ENCODE data around the gene TSPYL1.
"Not testable (repeated sequence)": the region's sequence is repeated elsewhere in the genome, so short reads cannot be mapped to it uniquely, and the experiment has no call there.

The TSPYL1 gene

DNA sequence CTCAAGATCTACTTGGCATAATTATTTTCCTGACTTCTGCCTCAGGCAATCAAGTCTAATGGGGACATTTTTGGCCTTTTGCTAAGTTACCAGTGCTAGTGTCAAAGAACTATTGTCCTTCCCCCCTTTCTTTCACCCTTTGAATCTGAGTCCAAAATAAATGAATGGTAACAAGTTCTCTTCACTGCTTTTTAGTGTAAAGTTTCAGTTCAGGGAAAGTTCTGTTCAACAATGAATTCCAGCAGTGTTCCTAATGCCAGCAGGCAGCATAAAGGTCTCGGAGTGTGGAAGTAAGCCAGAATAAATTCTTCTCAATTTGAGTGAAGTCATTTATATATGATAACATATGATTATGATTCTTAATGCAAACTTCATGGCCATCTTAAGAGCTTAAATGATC, 20.8 kb upstream of the TSPYL1 start:
- peaks cover 4% of the 10 kb centered on the region; the same call in 1 of the 2 replicates for H3K4me1 ChIP-seq
- H3K4me3 ChIP-seq = no peak overlapping the region
- no peaks in the 10 kb centered on the region for H3K27me3 ChIP-seq
- no peak overlapping the region for H3K27ac ChIP-seq
- H3K4me2 ChIP-seq = no peak overlapping the region
- H3K36me3 ChIP-seq = no peaks in the 10 kb centered on the region; the same call in 1 of the 2 replicates
- H3K9ac ChIP-seq = no peak overlapping the region
- TF ChIP-seq Cebpa-rat (IDR thresholded peaks at IDR 0.05) = no peak
- peaks cover 14% of the 10 kb centered on the region for H3K9me3 ChIP-seq
- no peaks in the 10 kb centered on the region for H4K20me1 ChIP-seq

DNA sequence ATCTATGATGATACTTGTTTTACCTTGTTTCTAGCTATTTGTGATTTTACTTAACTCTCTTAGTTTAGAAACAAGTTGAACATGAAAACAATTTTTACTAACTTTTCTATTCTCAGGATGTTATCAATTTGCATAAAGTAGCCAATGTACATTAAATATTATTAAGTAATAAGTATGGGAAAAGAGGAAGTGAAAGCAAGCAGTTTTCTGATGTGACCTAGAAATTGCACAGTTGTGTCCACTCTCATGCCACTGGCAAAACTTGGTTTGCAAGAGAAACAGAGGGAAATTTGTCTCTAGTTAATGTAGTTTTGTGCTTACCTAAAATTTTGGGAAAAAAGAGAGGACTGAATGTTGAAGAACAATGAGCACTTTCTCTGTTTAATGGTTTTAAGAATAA, 19.2 kb upstream of the TSPYL1 start:
- Histone ChIP-seq H3K27ac (no peak overlapping the region), H3K4me1 (no peaks in the 10 kb centered on the region; the same call in 1 of the 2 replicates), H3K9ac (no peak overlapping the region), H3K4me2 (no peak overlapping the region), H3K27me3 (no peaks in the 10 kb centered on the region), H4K20me1 (no peaks in the 10 kb centered on the region), H3K4me3 (no peak overlapping the region), H3K9me3 (peaks cover 14% of the 10 kb centered on the region), H3K36me3 (no peaks in the 10 kb centered on the region; the same call in 1 of the 2 replicates)
- TF ChIP-seq Cebpa-rat (IDR thresholded peaks at IDR 0.05) = no peak

DNA sequence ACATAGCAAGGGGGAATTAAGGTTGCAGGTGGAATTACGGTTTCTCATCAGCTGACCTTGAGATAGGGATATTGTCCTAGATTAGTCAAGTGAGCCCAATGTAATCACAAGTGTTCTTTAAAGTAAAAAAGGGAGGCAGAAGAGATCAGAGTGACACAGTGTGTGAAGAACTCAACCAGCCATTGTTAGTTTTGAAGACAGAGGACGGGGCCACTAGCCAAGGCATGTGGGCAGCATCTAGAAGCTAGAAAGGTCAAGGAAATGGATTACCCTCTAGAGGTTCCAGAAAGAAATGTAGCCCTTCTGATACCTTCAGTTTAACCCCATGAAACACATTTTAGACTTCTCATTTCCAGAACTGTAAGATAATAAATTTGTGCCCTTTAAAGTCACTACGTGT, 18.5 kb upstream of the TSPYL1 start:
- TF ChIP-seq Cebpa-rat (IDR thresholded peaks at IDR 0.05) = no peak
- peaks cover 14% of the 10 kb centered on the region for H3K9me3 ChIP-seq
- H4K20me1 ChIP-seq = no peaks in the 10 kb centered on the region
- no peaks in the 10 kb centered on the region; the same call in 1 of the 2 replicates for H3K4me1 ChIP-seq
- H3K27ac ChIP-seq = no peak overlapping the region
- H3K4me3 ChIP-seq = no peak overlapping the region
- no peak overlapping the region for H3K4me2 ChIP-seq
- H3K36me3 ChIP-seq = no peaks in the 10 kb centered on the region; the same call in 1 of the 2 replicates
- H3K27me3 ChIP-seq = no peaks in the 10 kb centered on the region
- H3K9ac ChIP-seq = no peak overlapping the region

DNA sequence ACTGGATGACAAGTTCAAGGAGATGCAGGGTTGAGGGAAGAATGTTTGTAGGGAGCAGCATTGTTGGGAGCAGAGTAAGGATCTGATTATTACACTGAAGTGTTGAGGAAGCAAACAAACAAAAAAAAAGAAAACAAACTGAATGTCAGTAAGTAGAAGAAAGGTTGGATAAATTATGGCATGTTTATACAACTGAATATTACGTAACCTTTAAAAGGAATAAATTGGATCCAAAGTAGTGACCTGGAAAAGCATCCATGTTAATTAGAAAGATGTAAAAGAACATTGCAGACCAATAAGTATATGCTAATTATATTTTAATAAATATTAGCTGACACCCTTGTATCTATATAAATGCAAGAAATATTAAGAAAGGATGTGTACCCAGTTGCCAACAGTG, 12.8 kb upstream of the TSPYL1 start:
- H3K4me2 ChIP-seq = no peak overlapping the region
- H3K36me3 ChIP-seq = no peaks in the 10 kb centered on the region
- H3K27ac ChIP-seq = no peak overlapping the region
- no peak overlapping the region for H3K4me3 ChIP-seq
- H3K9me3 ChIP-seq = no peaks in the 10 kb centered on the region
- no peak; the same call in 1 of the 2 replicates for TF ChIP-seq Cebpa-rat (IDR thresholded peaks at IDR 0.05)
- H3K27me3 ChIP-seq = no peaks in the 10 kb centered on the region
- no peak overlapping the region for H3K9ac ChIP-seq
- H3K4me1 ChIP-seq = peaks cover 5% of the 10 kb centered on the region
- H4K20me1 ChIP-seq = no peaks in the 10 kb centered on the region

DNA sequence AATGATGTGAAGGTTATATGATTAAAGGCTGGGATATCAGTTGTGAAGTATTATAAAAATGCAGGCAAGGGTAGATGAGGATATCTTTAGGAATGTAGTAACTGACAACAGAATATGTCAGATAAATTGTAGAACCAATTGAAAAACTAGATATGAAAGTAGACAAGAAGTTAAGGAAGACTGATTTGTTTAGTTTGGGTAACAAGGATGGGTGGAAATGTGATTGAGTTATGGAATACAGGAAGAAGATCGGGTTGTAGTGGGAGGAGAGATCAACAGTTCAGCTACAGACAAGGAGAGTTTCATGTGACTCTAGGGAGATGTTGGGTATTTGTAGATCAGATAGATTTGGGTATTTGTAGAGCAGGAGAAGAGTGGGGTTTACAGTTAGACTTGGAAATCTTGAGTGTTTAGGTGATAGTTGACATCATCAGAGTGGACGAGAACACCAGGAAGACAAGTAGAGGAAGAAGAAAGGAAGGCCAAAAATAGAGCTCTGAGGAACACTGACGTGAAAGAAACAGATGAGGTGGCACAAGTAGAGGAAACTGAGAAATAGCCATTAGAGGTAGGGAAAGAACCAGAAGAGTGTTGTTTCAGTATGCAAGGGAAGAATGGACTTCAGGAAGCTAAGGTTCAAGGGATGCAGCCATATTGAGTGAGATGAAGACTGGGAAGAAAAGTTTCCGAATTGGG, 12.1 kb upstream of the TSPYL1 start:
- no peaks in the 10 kb centered on the region for H3K9me3 ChIP-seq
- TF ChIP-seq Cebpa-rat (IDR thresholded peaks at IDR 0.05) = no peak
- no peak overlapping the region for H3K4me2 ChIP-seq
- no peaks in the 10 kb centered on the region for H3K36me3 ChIP-seq
- peaks cover 5% of the 10 kb centered on the region for H3K4me1 ChIP-seq
- H3K9ac ChIP-seq = no peak overlapping the region
- no peak overlapping the region for H3K4me3 ChIP-seq
- no peaks in the 10 kb centered on the region for H4K20me1 ChIP-seq
- H3K27me3 ChIP-seq = no peaks in the 10 kb centered on the region
- H3K27ac ChIP-seq = no peak overlapping the region

DNA sequence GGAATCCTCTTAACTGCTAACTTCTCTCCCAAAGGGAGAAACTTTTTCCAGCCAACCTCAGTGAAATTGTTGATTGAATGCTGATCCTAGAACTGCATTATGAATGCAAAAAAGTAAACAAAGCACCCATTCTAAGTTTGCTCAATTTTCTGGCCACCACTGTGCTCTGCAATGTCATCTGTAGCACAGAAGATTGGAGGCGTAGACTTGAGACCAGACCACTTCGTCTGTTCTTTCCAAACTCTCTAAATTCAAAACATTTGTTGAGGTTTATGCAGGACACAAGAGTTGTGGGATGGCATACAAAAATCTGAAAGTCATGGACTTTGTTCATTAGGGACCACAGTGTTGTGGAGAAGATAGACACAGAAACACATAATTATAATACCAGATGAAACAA, 11.1 kb upstream of the TSPYL1 start:
- TF ChIP-seq Cebpa-rat (IDR thresholded peaks at IDR 0.05) = no peak
- Histone ChIP-seq H3K4me3 (no peak overlapping the region), H3K36me3 (no peaks in the 10 kb centered on the region), H4K20me1 (no peaks in the 10 kb centered on the region), H3K27me3 (no peaks in the 10 kb centered on the region), H3K4me2 (no peak overlapping the region), H3K27ac (no peak overlapping the region), H3K9me3 (no peaks in the 10 kb centered on the region), H3K4me1 (peaks cover 5% of the 10 kb centered on the region), H3K9ac (no peak overlapping the region)

DNA sequence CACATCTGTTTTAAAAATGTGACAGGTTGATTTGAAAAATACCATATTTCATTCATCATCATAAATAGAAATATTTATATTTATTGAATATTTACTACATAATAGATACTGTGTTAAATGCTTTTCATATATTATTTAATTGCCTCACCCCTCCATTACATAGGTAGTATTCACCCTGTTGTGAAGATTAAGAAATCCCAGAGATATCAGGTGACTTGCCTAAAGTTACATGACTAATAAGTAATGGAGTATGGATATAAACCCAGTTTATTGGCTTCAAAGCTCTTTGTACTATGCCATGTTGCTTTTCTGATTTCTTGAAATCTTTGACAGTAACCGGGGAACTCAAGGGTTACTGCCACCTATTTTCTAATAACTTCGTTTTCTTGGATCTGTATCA, 10.1 kb upstream of the TSPYL1 start:
- H3K9ac ChIP-seq = no peak overlapping the region
- H3K36me3 ChIP-seq = no peaks in the 10 kb centered on the region
- no peak overlapping the region for H3K4me3 ChIP-seq
- H3K27me3 ChIP-seq = no peaks in the 10 kb centered on the region
- H3K27ac ChIP-seq = no peak overlapping the region
- no peak overlapping the region for H3K4me2 ChIP-seq
- H4K20me1 ChIP-seq = no peaks in the 10 kb centered on the region
- H3K4me1 ChIP-seq = peaks cover 5% of the 10 kb centered on the region
- no peaks in the 10 kb centered on the region; the same call in 1 of the 2 replicates for H3K9me3 ChIP-seq
- TF ChIP-seq Cebpa-rat (IDR thresholded peaks at IDR 0.05) = no peak

DNA sequence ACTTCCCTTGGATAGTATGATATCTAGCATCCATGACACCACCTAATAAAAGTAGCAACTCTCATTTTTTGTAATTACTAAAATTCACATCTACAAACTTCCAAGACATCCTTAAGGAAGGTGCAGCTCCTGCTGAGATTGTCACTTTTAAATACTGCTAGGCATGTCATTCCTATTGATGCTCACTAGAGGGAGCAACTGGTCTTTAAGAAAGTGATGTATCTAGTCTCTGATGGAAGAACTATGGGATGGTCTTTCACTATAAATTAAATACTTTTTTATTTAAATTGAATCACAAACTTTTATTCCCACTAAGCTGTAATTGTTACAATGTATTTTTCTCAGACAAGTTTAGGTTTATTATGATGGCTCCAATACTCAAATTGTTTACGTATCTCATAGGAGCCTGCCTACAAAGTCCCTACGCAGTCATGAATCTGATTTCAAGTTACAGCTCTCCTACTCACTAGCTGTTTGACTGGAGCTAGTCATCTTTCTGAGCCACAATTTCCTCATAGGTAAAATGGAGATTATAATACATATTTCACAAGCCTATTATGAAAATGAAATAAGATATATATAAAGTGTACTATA, 8.1 kb upstream of the TSPYL1 start:
- no peak overlapping the region for H3K9ac ChIP-seq
- H3K4me2 ChIP-seq = no peak overlapping the region
- H3K27me3 ChIP-seq = no peaks in the 10 kb centered on the region
- no peaks in the 10 kb centered on the region; the same call in 1 of the 2 replicates for H3K9me3 ChIP-seq
- H3K4me3 ChIP-seq = no peak overlapping the region
- H3K36me3 ChIP-seq = no peaks in the 10 kb centered on the region
- TF ChIP-seq Cebpa-rat (IDR thresholded peaks at IDR 0.05) = no peak
- H3K4me1 ChIP-seq = peaks cover 5% of the 10 kb centered on the region
- no peak overlapping the region for H3K27ac ChIP-seq
- H4K20me1 ChIP-seq = no peaks in the 10 kb centered on the region

DNA sequence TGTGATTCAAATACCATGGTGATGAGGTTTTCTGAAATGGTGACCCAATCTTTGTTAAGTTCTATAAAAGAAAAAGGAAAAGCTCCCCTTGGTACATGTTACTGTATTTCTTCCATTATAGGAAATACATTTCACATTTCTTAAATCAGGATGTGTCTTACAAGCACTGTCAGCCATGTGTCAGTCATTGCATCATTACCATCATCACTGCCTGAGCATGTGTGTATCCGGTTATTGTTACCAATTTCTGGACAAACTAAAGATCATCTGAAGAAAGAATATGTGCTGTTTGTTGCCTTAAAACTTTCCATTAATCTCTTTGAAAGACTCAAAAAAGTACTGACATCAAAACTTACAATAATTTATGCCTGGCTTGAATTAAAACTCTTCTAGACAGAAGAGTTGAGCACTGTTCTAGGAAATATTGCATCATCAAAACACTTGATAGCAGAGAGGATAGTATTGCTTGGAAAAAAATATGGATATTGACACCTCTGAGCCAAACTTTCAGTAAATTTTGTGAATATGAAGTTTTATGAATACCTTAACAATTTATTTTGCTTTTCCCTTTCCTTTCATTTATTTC, 7.1 kb upstream of the TSPYL1 start:
- peaks cover 2% of the 10 kb centered on the region for H3K4me1 ChIP-seq
- H3K27ac ChIP-seq = no peak overlapping the region
- no peak overlapping the region for H3K4me2 ChIP-seq
- TF ChIP-seq Cebpa-rat (IDR thresholded peaks at IDR 0.05) = peak; percentile 10; the same call in 1 of the 2 replicates
- no peaks in the 10 kb centered on the region; the same call in 1 of the 2 replicates for H3K9me3 ChIP-seq
- H3K36me3 ChIP-seq = no peaks in the 10 kb centered on the region
- no peaks in the 10 kb centered on the region for H3K27me3 ChIP-seq
- H4K20me1 ChIP-seq = no peaks in the 10 kb centered on the region
- H3K9ac ChIP-seq = no peak overlapping the region
- H3K4me3 ChIP-seq = no peak overlapping the region

DNA sequence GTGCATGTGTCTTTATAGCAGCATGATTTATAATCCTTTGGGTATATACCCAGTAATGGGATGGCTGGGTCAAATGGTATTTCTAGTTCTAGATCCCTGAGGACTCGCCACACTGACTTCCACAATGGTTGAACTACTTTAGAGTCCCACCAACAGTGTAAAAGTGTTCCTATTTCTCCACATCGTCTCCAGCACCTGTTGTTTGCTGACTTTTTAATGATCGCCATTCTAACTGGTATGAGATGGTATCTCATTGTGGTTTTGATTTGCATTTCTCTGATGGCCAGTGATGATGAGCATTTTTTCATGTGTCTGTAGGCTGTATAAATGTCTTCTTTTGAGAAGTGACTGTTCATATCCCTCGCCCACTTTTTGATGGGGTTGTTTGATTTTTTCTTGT, 5.3 kb upstream of the TSPYL1 start:
- H3K4me1 ChIP-seq = peaks cover 12% of the 10 kb centered on the region
- H3K9me3 ChIP-seq, H4K20me1 ChIP-seq, H3K9ac ChIP-seq, H3K27me3 ChIP-seq, H3K4me2 ChIP-seq, H3K27ac ChIP-seq, H3K36me3 ChIP-seq, H3K4me3 ChIP-seq: not testable (repeated sequence)
